PC-9 (cell line): ENCODE data around the gene ADGRV1. TPM values are rescaled to one million over a fixed set of nuclear protein-coding genes. Genes with fewer than 3 reads are reported as not detected.

Experiments used
- BruUV-seq: library from RNA; stranded (reverse); fragments of 400-500 nt; replicated peaks from 2 replicates; lab custom pipeline; 2021; lab: Mats Ljungman, UMichigan
- CTCF ChIA-PET: fragments of 300-600 bp; sonication (Branson Sonifier 250); formaldehyde crosslinking; loops from one replicate; lab custom pipeline; 2022; ENCODE audit warnings: antibody characterized with exemption; lab: Charles Lee
- POLR2A ChIA-PET: fragments of 300-600 bp; sonication (Branson Sonifier 250); formaldehyde crosslinking; loops from one replicate; lab custom pipeline; 2022; ENCODE audit warnings: antibody characterized with exemption; ENCODE audit not compliant: unreplicated experiment; lab: Charles Lee
- DNase-seq, 2 experiments: peaks; one replicate each; pipeline versions ENCODE4 v3.0.0 to v3.0.0-alpha.2; 2015 to 2022; ENCODE audit warnings: mixed read lengths in 1 of 2
- H2AFZ ChIP-seq: fragments of 200-600 bp; sonication (generic); 2 replicates; pipeline ENCODE4 v1.8.1; 2017; ENCODE audit warnings: antibody characterized with exemption
- H3F3A ChIP-seq: fragments of 200-600 bp; sonication (generic); 2 replicates; pipeline ENCODE4 v1.8.1; 2017; ENCODE audit warnings: antibody characterized with exemption, mild to moderate bottlenecking, low read depth; ENCODE audit not compliant: insufficient read depth
- H3K27ac ChIP-seq: fragments of 200-600 bp; sonication (generic); 2 replicates; pipeline ENCODE4 v1.6.1; 2016; ENCODE audit warnings: mixed run types
- H3K27me3 ChIP-seq: fragments of 200-600 bp; sonication (generic); 2 replicates; pipeline ENCODE4 v1.6.1; 2016; ENCODE audit warnings: low read depth, mixed run types; ENCODE audit not compliant: insufficient read depth
- H3K36me3 ChIP-seq: fragments of 200-600 bp; sonication (generic); 2 replicates; pipeline ENCODE4 v1.6.1; 2016; ENCODE audit warnings: low read depth, mixed run types
- H3K4me1 ChIP-seq: fragments of 200-600 bp; sonication (generic); replicated peaks from 2 replicates; pipeline ENCODE4 v1.6.1; 2016; ENCODE audit warnings: mixed run types; ENCODE audit not compliant: insufficient read depth
- H3K4me2 ChIP-seq: fragments of 200-600 bp; sonication (generic); 2 replicates; pipeline ENCODE4 v1.6.1; 2017; ENCODE audit warnings: mixed run types
- H3K4me3 ChIP-seq: fragments of 200-600 bp; sonication (generic); 2 replicates; pipeline ENCODE4 v1.6.1; 2016; ENCODE audit warnings: mixed run types
- H3K79me2 ChIP-seq: fragments of 200-600 bp; sonication (generic); 2 replicates; pipeline ENCODE4 v1.6.1; 2017; ENCODE audit warnings: low read depth, mixed run types
- H3K9me2 ChIP-seq: fragments of 200-600 bp; sonication (generic); 2 replicates; pipeline ENCODE4 v1.8.1; 2017; ENCODE audit warnings: mild to moderate bottlenecking; ENCODE audit not compliant: insufficient read depth
- H3K9me3 ChIP-seq: fragments of 200-600 bp; sonication (generic); 2 replicates; pipeline ENCODE4 v1.8.1; 2016; ENCODE audit warnings: low read depth; ENCODE audit not compliant: insufficient read depth
- H4K20me1 ChIP-seq: fragments of 200-600 bp; sonication (generic); 2 replicates; pipeline ENCODE4 v1.8.1; 2017; ENCODE audit not compliant: insufficient read depth
- EZH2 ChIP-seq: fragments of 200-600 bp; sonication (generic); IDR thresholded peaks from 2 replicates; pipeline ENCODE4 v1.8.0; 2017; ENCODE audit warnings: antibody characterized with exemption, low read depth
- intact Hi-C: fragments of 100-400 bp; cut with micrococcal nuclease; formaldehyde crosslinking; loops from one replicate; pipeline ENCODE4 v1.10.0; 2022; ENCODE audit not compliant: unreplicated experiment
- total RNA-seq: library from RNA; stranded (reverse); gene quantifications from 2 replicates; pipeline ENCODE4 v1.2.3, GENCODE V29; 2021
- TF ChIP-seq, protein P1 (sequence below): fragments of 200-600 bp; sonication (generic); conservative IDR thresholded peaks from 2 replicates; pipeline ENCODE4 v1.6.1; 2017; ENCODE audit warnings: mixed run types, antibody characterized with exemption, mild to moderate bottlenecking, moderate library complexity

ADGRV1 gene
- total RNA-seq, 1 experiment from 2014 or later = 1.0 TPM

DNA sequence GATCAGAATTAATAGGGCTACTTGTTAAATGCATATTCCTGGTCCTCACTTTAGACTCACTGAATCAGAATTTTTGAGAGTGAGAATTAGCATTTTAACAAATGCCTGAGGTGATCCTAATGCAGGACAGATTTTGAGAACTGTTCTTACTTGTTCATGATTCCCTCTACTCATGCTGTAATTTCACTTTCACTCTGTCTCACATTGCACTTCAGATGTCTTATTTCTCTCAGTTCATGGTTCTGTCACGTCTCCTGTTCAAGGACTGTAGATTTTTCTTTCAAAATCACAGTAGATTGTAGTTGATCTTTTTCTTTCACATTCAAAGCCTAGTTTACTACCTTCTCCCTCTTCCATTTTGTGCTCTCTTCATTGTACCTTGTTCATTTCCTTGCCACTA lies 54.3 kb downstream of the ADGRV1 start:
- Histone ChIP-seq H4K20me1 (no peaks in the 10 kb centered on the region), H3K27me3 (no peaks in the 10 kb centered on the region), H3K4me3 (no peak overlapping the region), H3K27ac (no peak overlapping the region), H3K4me1 (no peaks in the 10 kb centered on the region), H3K79me2 (no peaks in the 10 kb centered on the region), H2AFZ (no peak overlapping the region), H3K36me3 (no peaks in the 10 kb centered on the region), H3F3A (no peaks in the 10 kb centered on the region), H3K9me2 (no peaks in the 10 kb centered on the region), H3K4me2 (no peak overlapping the region), H3K9me3 (no peaks in the 10 kb centered on the region)
- DNase-seq = no peak
- CTCF ChIA-PET = no interaction called here
- no TSS peak for BruUV-seq
- no peak for TF ChIP-seq EZH2
- TF ChIP-seq, protein P1, sequence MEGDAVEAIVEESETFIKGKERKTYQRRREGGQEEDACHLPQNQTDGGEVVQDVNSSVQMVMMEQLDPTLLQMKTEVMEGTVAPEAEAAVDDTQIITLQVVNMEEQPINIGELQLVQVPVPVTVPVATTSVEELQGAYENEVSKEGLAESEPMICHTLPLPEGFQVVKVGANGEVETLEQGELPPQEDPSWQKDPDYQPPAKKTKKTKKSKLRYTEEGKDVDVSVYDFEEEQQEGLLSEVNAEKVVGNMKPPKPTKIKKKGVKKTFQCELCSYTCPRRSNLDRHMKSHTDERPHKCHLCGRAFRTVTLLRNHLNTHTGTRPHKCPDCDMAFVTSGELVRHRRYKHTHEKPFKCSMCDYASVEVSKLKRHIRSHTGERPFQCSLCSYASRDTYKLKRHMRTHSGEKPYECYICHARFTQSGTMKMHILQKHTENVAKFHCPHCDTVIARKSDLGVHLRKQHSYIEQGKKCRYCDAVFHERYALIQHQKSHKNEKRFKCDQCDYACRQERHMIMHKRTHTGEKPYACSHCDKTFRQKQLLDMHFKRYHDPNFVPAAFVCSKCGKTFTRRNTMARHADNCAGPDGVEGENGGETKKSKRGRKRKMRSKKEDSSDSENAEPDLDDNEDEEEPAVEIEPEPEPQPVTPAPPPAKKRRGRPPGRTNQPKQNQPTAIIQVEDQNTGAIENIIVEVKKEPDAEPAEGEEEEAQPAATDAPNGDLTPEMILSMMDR = no peak
- intact Hi-C loops = no loop called here
- POLR2A ChIA-PET = interaction anchor here (0.6 kb wide), 1 partner anchor 1928 kb away, joined by 7 read pairs; no protein-coding TSS in a partner anchor

DNA sequence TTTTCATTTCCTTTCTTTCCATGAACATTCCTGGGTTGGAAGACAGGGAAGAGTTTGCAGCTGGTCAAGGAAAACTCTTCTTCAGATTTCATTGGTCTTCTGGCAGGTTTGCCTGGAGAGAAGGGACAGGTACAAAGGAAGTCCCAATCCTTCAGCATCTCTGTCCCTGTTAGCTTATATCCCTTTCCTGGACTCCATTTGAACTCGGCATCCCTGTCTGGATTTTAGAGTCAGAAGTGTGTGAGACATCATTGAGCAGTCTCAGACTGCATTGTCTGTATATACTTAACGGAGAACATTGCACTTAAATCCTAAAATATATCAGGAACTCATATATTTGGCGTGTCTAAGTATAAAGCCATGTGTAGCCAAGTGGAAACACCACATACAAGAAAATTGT lies 54.9 kb downstream of the ADGRV1 start:
- BruUV-seq = no TSS peak
- no peak overlapping the region for H3K4me2 ChIP-seq
- intact Hi-C loops = no loop called here
- ChIA-PET CTCF (no interaction called here), POLR2A (no interaction called here)
- no peaks in the 10 kb centered on the region for H3K79me2 ChIP-seq
- TF ChIP-seq EZH2 = no peak
- TF ChIP-seq, protein P1 = no peak
- no peaks in the 10 kb centered on the region for H3K9me2 ChIP-seq
- no peak for DNase-seq
- H2AFZ ChIP-seq = no peak overlapping the region
- H3K36me3 ChIP-seq = no peaks in the 10 kb centered on the region
- H3K4me1 ChIP-seq = no peaks in the 10 kb centered on the region
- no peak overlapping the region for H3K4me3 ChIP-seq
- H3F3A ChIP-seq = no peaks in the 10 kb centered on the region
- no peaks in the 10 kb centered on the region for H4K20me1 ChIP-seq
- no peak overlapping the region for H3K27ac ChIP-seq
- H3K9me3 ChIP-seq = no peaks in the 10 kb centered on the region
- H3K27me3 ChIP-seq = no peaks in the 10 kb centered on the region

DNA sequence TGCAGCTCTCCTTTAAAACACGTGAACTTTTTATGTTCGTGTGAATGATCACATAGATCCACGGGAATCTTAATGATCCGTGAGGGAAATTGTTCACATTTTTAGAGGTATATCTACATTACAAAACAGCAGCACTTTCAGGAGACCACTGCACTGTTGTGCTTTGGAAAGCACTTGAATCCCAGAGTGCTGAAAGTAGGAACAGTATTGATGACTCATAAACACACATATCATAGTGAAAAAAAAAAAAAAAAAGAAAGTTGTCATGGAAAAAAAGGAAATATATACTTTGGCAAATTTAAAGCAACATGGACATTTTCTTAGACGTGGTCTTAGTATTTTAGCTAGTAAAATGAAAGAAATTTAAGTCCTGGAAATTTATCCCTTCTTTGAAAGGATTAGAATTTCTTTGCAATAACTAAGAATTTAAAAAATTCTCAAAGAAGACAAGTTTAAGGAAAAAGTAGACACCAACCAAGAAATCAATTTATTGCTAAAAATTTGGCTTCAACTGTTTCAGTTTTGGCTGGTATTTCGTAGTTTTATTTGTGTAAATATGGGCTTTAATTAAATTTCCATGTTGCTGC lies 55.4 kb downstream of the ADGRV1 start:
- Histone ChIP-seq H3K4me1 (no peaks in the 10 kb centered on the region), H3K9me2 (no peaks in the 10 kb centered on the region), H3K4me3 (no peak overlapping the region), H3K36me3 (no peaks in the 10 kb centered on the region), H3K9me3 (no peaks in the 10 kb centered on the region), H3K27ac (no peak overlapping the region), H4K20me1 (no peaks in the 10 kb centered on the region), H3K27me3 (no peaks in the 10 kb centered on the region), H3F3A (no peaks in the 10 kb centered on the region), H3K79me2 (no peaks in the 10 kb centered on the region), H2AFZ (no peak overlapping the region), H3K4me2 (no peak overlapping the region)
- DNase-seq = no peak
- TF ChIP-seq, protein P1 = no peak
- TF ChIP-seq EZH2 = no peak
- intact Hi-C loops = no loop called here
- POLR2A ChIA-PET = no interaction called here
- no TSS peak for BruUV-seq
- CTCF ChIA-PET = no interaction called here
